ENCODE data around the gene LHFPL3.

- TF ChIP-seq CTCF (IDR thresholded peaks at IDR 0.05), result no peak
- TF ChIP-seq POLR2AphosphoS5 (IDR thresholded peaks at IDR 0.05), result no peak
- no peak for TF ChIP-seq EP300 (IDR thresholded peaks at IDR 0.05)
Measured at GRCh38 chr7:104772405-104773345, 444.3 kb downstream of the LHFPL3 start.
